Activated T-helper 1 cell treated with anti-CD3 and anti-CD28 coated beads, Interleukin-12 subunit alpha, Interleukin-12 subunit beta, Interleukin-2, Interleukin-4 antibody, amounts not matched to agents 30 ng/mL and 10 ng/mL and 1 ng/mL, durations not matched to agents 14 hours and 24 hours and 36 hours (primary cell): ENCODE data around the gene FGF8. TPM values are rescaled to one million over a fixed set of nuclear protein-coding genes. Genes with fewer than 3 reads are reported as not detected.

Experiments
- DNase-seq: peaks from one replicate; pipeline ENCODE4 v3.0.0; 2021; ENCODE audit warnings: low spot score
- H3K27ac Mint-ChIP-seq: one replicate; pipeline ENCODE4 v1.8.0; 2021; ENCODE audit warnings: mild to moderate bottlenecking, mixed read lengths
- H3K27me3 Mint-ChIP-seq: one replicate; pipeline ENCODE4 v1.8.0; 2022; ENCODE audit warnings: mild to moderate bottlenecking, moderate library complexity, mixed read lengths; ENCODE audit not compliant: insufficient read depth
- H3K36me3 Mint-ChIP-seq: one replicate; pipeline ENCODE4 v1.8.0; 2021; ENCODE audit warnings: low read depth, mixed read lengths
- H3K4me1 Mint-ChIP-seq: one replicate; pipeline ENCODE4 v1.8.0; 2021; ENCODE audit warnings: low read depth, mixed read lengths
- H3K4me3 Mint-ChIP-seq: one replicate; pipeline ENCODE4 v1.8.0; 2021; ENCODE audit warnings: mild to moderate bottlenecking, moderate library complexity, mixed read lengths
- H3K9me3 Mint-ChIP-seq: one replicate; pipeline ENCODE4 v1.8.0; 2021; ENCODE audit warnings: mixed read lengths
- intact Hi-C: fragments of 100-400 bp; cut with micrococcal nuclease; formaldehyde crosslinking; loops from one replicate; pipeline ENCODE4 v1.15.1; 2024
- total RNA-seq: library from RNA; stranded (reverse); gene quantifications from 2 replicates; pipeline ENCODE4 v1.2.3, GENCODE V29; 2022

The FGF8 gene
- total RNA-seq, 1 donor from 2014 or later, result not detected

- Mint-ChIP-seq H3K27me3 (peaks cover 20% of the 10 kb centered on the region), H3K4me3 (no peak overlapping the region), H3K9me3 (no peaks in the 10 kb centered on the region), H3K36me3 (no peaks in the 10 kb centered on the region), H3K4me1 (peaks cover 6% of the 10 kb centered on the region), H3K27ac (no peak overlapping the region)
- intact Hi-C loops, result no loop called here
- DNase-seq, result no peak
Measured at GRCh38 chr10:101725296-101726114, 50.4 kb downstream of the FGF8 start.

DNA sequence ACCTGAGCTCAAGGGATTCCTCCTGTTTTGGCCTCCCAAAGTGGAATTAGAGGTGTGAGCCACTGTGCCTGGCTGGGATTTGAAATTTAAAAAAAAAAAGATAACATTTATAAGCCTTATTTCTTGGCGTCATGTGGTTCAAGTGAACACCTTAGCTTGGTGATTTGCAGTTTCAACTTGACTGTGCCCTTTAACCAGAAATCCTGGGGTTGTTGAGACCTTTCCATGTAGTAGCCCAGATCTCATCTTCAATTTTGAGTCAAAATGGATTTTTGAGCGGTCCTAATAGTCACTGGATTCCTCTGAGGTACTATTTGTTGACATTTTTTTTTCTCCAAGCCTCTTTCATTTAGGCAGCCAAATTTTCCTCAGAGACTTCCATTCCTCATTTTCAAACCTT is 51.5 kb downstream of the FGF8 start:
- H3K4me1 Mint-ChIP-seq, result peaks cover 6% of the 10 kb centered on the region
- no peak overlapping the region for H3K27ac Mint-ChIP-seq
- peaks cover 21% of the 10 kb centered on the region for H3K27me3 Mint-ChIP-seq
- no peaks in the 10 kb centered on the region for H3K36me3 Mint-ChIP-seq
- intact Hi-C loops, result no loop called here
- H3K9me3 Mint-ChIP-seq, result no peaks in the 10 kb centered on the region
- no peak for DNase-seq
- no peak overlapping the region for H3K4me3 Mint-ChIP-seq

GRCh38 chr10:101723176-101723575 is 52.7 kb downstream of the FGF8 start:
- no peak overlapping the region for H3K4me3 Mint-ChIP-seq
- peaks cover 19% of the 10 kb centered on the region for H3K27me3 Mint-ChIP-seq
- intact Hi-C loops, result no loop called here
- H3K4me1 Mint-ChIP-seq, result peaks cover 6% of the 10 kb centered on the region
- no peaks in the 10 kb centered on the region for H3K36me3 Mint-ChIP-seq
- H3K9me3 Mint-ChIP-seq, result no peaks in the 10 kb centered on the region
- H3K27ac Mint-ChIP-seq, result no peak overlapping the region
- DNase-seq, result no peak

- Mint-ChIP-seq H3K9me3 (no peaks in the 10 kb centered on the region), H3K4me3 (no peak overlapping the region), H3K36me3 (no peaks in the 10 kb centered on the region), H3K4me1 (peaks cover 11% of the 10 kb centered on the region), H3K27ac (no peak overlapping the region), H3K27me3 (peaks cover 15% of the 10 kb centered on the region)
- DNase-seq, result no peak
- intact Hi-C loops, result no loop called here
Measured at GRCh38 chr10:101721806-101722205, 54.1 kb downstream of the FGF8 start.

DNA sequence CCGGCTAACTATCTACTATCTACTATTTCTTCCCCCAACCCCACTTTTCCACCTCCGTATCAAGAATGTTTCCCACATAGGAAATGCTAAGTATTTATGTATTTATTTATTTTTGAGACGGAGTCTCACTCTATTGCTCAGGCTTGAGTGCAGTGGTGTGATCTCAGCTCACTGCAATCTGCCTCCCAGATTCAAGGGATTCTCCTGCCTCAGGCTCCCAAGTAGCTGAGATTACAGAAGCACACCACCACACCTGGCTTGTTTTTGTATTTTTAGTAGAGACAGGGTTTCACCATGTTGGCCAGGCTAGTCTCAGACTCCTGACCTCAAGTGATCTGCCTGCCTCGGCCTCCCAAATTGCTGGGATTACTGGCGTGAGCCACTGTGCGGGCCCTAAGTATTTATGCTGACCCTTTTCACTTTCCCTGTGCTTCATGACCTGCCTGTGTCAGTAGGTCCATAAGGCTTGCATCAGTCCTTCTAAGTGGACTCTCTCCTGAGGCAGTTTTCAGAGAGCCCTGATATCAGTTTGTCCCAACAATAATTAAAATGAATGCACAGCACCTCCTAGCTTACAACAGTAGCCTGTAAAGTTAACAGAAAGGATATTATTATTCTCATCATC is 55.2 kb downstream of the FGF8 start:
- DNase-seq, result no peak
- Mint-ChIP-seq H3K9me3 (no peaks in the 10 kb centered on the region), H3K27ac (no peak overlapping the region), H3K36me3 (no peaks in the 10 kb centered on the region), H3K27me3 (peaks cover 17% of the 10 kb centered on the region), H3K4me1 (peaks cover 16% of the 10 kb centered on the region), H3K4me3 (no peak overlapping the region)
- intact Hi-C loops, result no loop called here

Other genes with a start within 250 kb of the FGF8 start
- gene POLL, start 187.9 kb downstream of the FGF8 start, total RNA-seq, result 32.4 and 33.5 TPM in 2 replicates
- gene DPCD, start 187.8 kb downstream of the FGF8 start, total RNA-seq, result 3.6 and 4.8 TPM in 2 replicates
- gene FBXW4, start 80.9 kb downstream of the FGF8 start, total RNA-seq, result 29.2 and 30.5 TPM in 2 replicates
- 149 and 151 TPM in 2 replicates for gene NPM3, start 7.3 kb upstream of the FGF8 start, total RNA-seq
- gene OGA, start 42.3 kb upstream of the FGF8 start, total RNA-seq, result 113 and 117 TPM in 2 replicates
- 1.4 and 2.5 TPM in 2 replicates for gene KCNIP2, start 67.7 kb upstream of the FGF8 start, total RNA-seq